ENCODE measurements around the gene MROH7. TPM values are rescaled to one million over a fixed set of nuclear protein-coding genes. Genes with fewer than 3 reads are reported as not detected.

Gene MROH7
- total RNA-seq, 2 experiments from 2014 or later, result 0.14 to 0.19 TPM

- H3K27me3 Mint-ChIP-seq, result no peaks in the 10 kb centered on the region
- POLR2A ChIA-PET, result no interaction called here
- H3K36me3 Mint-ChIP-seq (ENCODE audit: low read depth), result peaks cover 5% of the 10 kb centered on the region
- H3K4me3 ChIP-seq (ENCODE audit: low read length), result no peak overlapping the region
- DNase-seq (no peak), ATAC-seq (ENCODE audit: poor library complexity) (no peak)
- no peaks in the 10 kb centered on the region for H3K27me3 ChIP-seq (ENCODE audit: control insufficient read depth in 1 of 2, insufficient read depth in 2 of 2, low read length in 2 of 2)
- H3K27ac Mint-ChIP-seq, result no peak overlapping the region
- H3K27ac ChIP-seq (ENCODE audit: low read depth in 1 of 2, low read length in 2 of 2), result no peak overlapping the region
- H3K36me3 ChIP-seq (ENCODE audit: insufficient read depth, low read length), result no peaks in the 10 kb centered on the region
- no peak overlapping the region for H3K4me3 Mint-ChIP-seq
- no peaks in the 10 kb centered on the region for H3K9me3 ChIP-seq (ENCODE audit: control insufficient read depth in 1 of 2, insufficient read depth in 1 of 2, low read length in 2 of 2)
- no peaks in the 10 kb centered on the region for H3K4me1 ChIP-seq (ENCODE audit: insufficient read depth, low read length)
- no peak for TF ChIP-seq CTCF (IDR thresholded peaks at IDR 0.05)
- CTCF ChIA-PET, result no interaction called here
- H3K4me1 Mint-ChIP-seq (ENCODE audit: low read depth), result no peaks in the 10 kb centered on the region
- no peaks in the 10 kb centered on the region for H3K9me3 Mint-ChIP-seq
- intact Hi-C loops (cut with DNase I, micrococcal nuclease), result no loop called here
Observed at GRCh38 chr1:54751426-54751825, 109.8 kb downstream of the MROH7 start.

GRCh38 chr1:54754045-54754444, 112.5 kb downstream of the MROH7 start:
- Mint-ChIP-seq H3K27ac (no peak overlapping the region), H3K9me3 (no peaks in the 10 kb centered on the region), H3K27me3 (no peaks in the 10 kb centered on the region), H3K36me3 (ENCODE audit: low read depth) (peaks cover 17% of the 10 kb centered on the region), H3K4me1 (ENCODE audit: low read depth) (no peaks in the 10 kb centered on the region), H3K4me3 (no peak overlapping the region)
- Histone ChIP-seq H3K27me3 (ENCODE audit: control insufficient read depth in 1 of 2, insufficient read depth in 2 of 2, low read length in 2 of 2) (no peaks in the 10 kb centered on the region), H3K27ac (ENCODE audit: low read depth in 1 of 2, low read length in 2 of 2) (no peak overlapping the region), H3K4me1 (ENCODE audit: insufficient read depth, low read length) (no peaks in the 10 kb centered on the region), H3K36me3 (ENCODE audit: insufficient read depth, low read length) (peaks cover 21% of the 10 kb centered on the region), H3K9me3 (ENCODE audit: control insufficient read depth in 1 of 2, insufficient read depth in 1 of 2, low read length in 2 of 2) (no peaks in the 10 kb centered on the region), H3K4me3 (ENCODE audit: low read length) (no peak overlapping the region)
- ChIA-PET CTCF (no interaction called here), POLR2A (no interaction called here)
- TF ChIP-seq CTCF (IDR thresholded peaks at IDR 0.05), result no peak
- no peak for ATAC-seq (ENCODE audit: poor library complexity)
- intact Hi-C loops (cut with DNase I, micrococcal nuclease), result no loop called here
- DNase-seq, result no peak

GRCh38 chr1:54754486-54755285, 113.1 kb downstream of the MROH7 start:
- no peaks in the 10 kb centered on the region for H3K9me3 Mint-ChIP-seq
- ATAC-seq (ENCODE audit: poor library complexity) (no peak), DNase-seq (no peak)
- H3K36me3 ChIP-seq (ENCODE audit: insufficient read depth, low read length), result peaks cover 21% of the 10 kb centered on the region
- H3K27ac Mint-ChIP-seq, result no peak overlapping the region
- H3K27ac ChIP-seq (ENCODE audit: low read depth in 1 of 2, low read length in 2 of 2), result no peak overlapping the region
- no peak for TF ChIP-seq CTCF (IDR thresholded peaks at IDR 0.05)
- no peaks in the 10 kb centered on the region for H3K27me3 ChIP-seq (ENCODE audit: control insufficient read depth in 1 of 2, insufficient read depth in 2 of 2, low read length in 2 of 2)
- no peak overlapping the region for H3K4me3 ChIP-seq (ENCODE audit: low read length)
- POLR2A ChIA-PET, result no interaction called here
- CTCF ChIA-PET, result no interaction called here
- H3K36me3 Mint-ChIP-seq (ENCODE audit: low read depth), result peaks cover 21% of the 10 kb centered on the region
- H3K4me3 Mint-ChIP-seq, result no peak overlapping the region
- no peaks in the 10 kb centered on the region for H3K27me3 Mint-ChIP-seq
- H3K4me1 Mint-ChIP-seq (ENCODE audit: low read depth), result no peaks in the 10 kb centered on the region
- intact Hi-C loops (cut with DNase I, micrococcal nuclease), result no loop called here
- H3K4me1 ChIP-seq (ENCODE audit: insufficient read depth, low read length), result no peaks in the 10 kb centered on the region
- H3K9me3 ChIP-seq (ENCODE audit: control insufficient read depth in 1 of 2, insufficient read depth in 1 of 2, low read length in 2 of 2), result no peaks in the 10 kb centered on the region
